ENCODE results near the gene SH3BP5L. TPM values are rescaled to one million over a fixed set of nuclear protein-coding genes. Genes with fewer than 3 reads are reported as not detected.

Gene SH3BP5L
- total and polyA plus RNA-seq, 2 of the 8 experiments (the other 6 are each of a cell fraction or from before 2014, with no cell fraction given): 20.2 to 28.4 TPM

GRCh38 chr1:248810727-248811513, 14.8 kb downstream of the SH3BP5L start (continued):
- no peak for TF ChIP-seq RFX5 (IDR thresholded peaks at IDR 0.05; ENCODE audit: borderline replicate concordance, low read depth, low read length)
- no peak for TF ChIP-seq POLR2A (IDR thresholded peaks at IDR 0.05; ENCODE audit: control extremely low read depth in 1 of 2, low read depth in 2 of 2, low read length in 2 of 2)

All from H1 (cell line).